Right cardiac atrium (tissue), 5 donors: Measurements from ENCODE around the gene CDK5. TPM values are rescaled to one million over a fixed set of nuclear protein-coding genes. Genes with fewer than 3 reads are reported as not detected.
"Not testable (repeated sequence)": the region's sequence is repeated elsewhere in the genome, so short reads cannot be mapped to it uniquely, and the experiment has no call there.

ENCODE experiments used
- ATAC-seq, 2 donors: fragments of 200-7000 bp; cut with Tn5 transposase; one replicate each; pipeline versions ENCODE4 v1.8.0 to v1.9.1; 2020; ENCODE audit warnings: moderate library complexity in 2 of 2, mild to moderate bottlenecking in 1 of 2
- DNase-seq, 3 donors: peaks; one replicate each; pipeline ENCODE4 v3.0.0-alpha.2; 2020
- H3K27ac ChIP-seq: one replicate; pipeline ENCODE4 v1.5.1; 2013; ENCODE audit warnings: mild to moderate bottlenecking, low read length, control low read depth, moderate library complexity
- H3K27me3 ChIP-seq: one replicate; pipeline ENCODE4 v1.6.1; 2013; ENCODE audit not compliant: control insufficient read depth, insufficient read depth
- H3K4me1 ChIP-seq: one replicate; pipeline ENCODE4 v1.6.1; 2013; ENCODE audit warnings: low read length; ENCODE audit not compliant: control insufficient read depth, insufficient read depth
- H3K4me3 ChIP-seq: one replicate; pipeline ENCODE4 v1.5.1; 2013; ENCODE audit warnings: low read length, control low read depth
- H3K9me3 ChIP-seq: one replicate; pipeline ENCODE4 v1.6.1; 2013; ENCODE audit warnings: low read length; ENCODE audit not compliant: control insufficient read depth
- WGBS: extraction: QIAGEN DNeasy Blood & Tissue Kit; methylation state at CpG from one replicate; pipeline ENCODE4 v1.1.7; 2013; 5-methylcytosine and 5-hydroxymethylcytosine counted together
- intact Hi-C, 4 donors: fragments of 100-400 bp; cut with DNase I; formaldehyde crosslinking; loops; one replicate each; pipeline versions ENCODE4 v1.11.0 to v1.14.0; 2022 to 2023
- polyA plus RNA-seq: library from polyadenylated mRNA; stranded (reverse); fragments of 200-250 nt; gene quantifications from one replicate; pipeline ENCODE4 v1.2.3, GENCODE V29; 2013
- total RNA-seq, 4 donors: library from RNA; stranded (reverse); fragmentation: NEBNext Ultra II Directional; extraction: Animal tissue kit (Norgen Biotek cat#: 25700); gene quantifications; one replicate each; pipeline ENCODE4 v1.2.1, GENCODE V29; 2021
- donor health status: healthy with polysubstance abuse.
- donor health status: DM: no; HTN: yes; CAD: no.
- donor health status: DM: no; HTN: no; CAD: no.
- donor health status: DM: no; HTN: yes; CAD: no; lungs with severe emphysema.
- donor health status: DM: yes; HTN: yes; CAD: no.

CDK5 gene
- total and polyA plus RNA-seq, 5 donors = 6.2 to 11.2 (median 6.8) TPM

DNA sequence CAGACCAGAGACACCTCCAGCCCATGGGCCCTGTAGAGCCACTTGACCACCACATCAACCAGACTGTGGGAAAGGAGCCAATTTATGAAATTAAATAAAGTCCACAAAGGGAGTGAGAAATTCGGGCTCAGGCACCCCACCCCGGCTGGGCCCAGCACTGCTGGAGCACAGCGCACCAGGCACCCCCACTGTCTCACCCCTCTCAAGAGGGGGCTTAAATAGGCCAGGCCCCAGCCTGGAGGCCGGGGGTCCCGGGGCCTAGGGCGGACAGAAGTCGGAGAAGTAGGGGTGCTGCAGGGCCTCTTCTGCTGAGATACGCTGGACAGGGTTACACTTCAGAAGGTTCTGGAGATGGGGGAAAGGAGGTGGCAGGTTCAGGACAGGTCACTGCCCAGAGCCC lies 3.9 kb downstream of the CDK5 start:
- peaks cover 4% of the 10 kb centered on the region for H3K4me1 ChIP-seq
- intact Hi-C loops = no loop called here
- H3K27me3 ChIP-seq = no peaks in the 10 kb centered on the region
- 86% methylated on average over 8 of the region's 8 CpGs for WGBS
- no peak for DNase-seq
- H3K4me3 ChIP-seq = no peak overlapping the region
- H3K27ac ChIP-seq = no peak overlapping the region
- H3K9me3 ChIP-seq = no peaks in the 10 kb centered on the region
- ATAC-seq = no peak

DNA sequence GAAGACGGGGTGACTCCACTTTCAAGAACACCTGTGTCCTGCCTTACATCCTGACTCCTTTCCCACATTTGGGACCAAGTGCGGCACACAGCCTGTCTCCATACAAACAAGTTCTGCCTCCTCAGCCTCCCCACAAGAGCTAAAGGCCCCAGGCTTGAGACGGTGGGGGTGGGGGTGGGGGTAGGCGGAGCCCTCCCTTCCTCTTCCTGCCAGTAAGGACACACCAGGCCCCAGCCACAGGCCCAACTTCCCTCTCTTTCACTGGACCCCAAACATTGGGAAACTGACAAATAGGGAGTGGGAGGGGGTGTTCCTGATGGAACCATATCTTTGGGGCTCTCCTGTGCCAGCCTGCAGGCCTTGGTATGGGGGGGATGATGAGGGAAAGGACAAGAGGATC lies 4.6 kb downstream of the CDK5 start:
- Histone ChIP-seq H3K4me3 (no peak overlapping the region), H3K27me3 (no peaks in the 10 kb centered on the region), H3K9me3 (no peaks in the 10 kb centered on the region), H3K27ac (no peak overlapping the region), H3K4me1 (peaks cover 4% of the 10 kb centered on the region)
- intact Hi-C loops = no loop called here
- DNase-seq (no peak), ATAC-seq (no peak)
- 67% methylated on average over 4 of the region's 4 CpGs for WGBS

DNA sequence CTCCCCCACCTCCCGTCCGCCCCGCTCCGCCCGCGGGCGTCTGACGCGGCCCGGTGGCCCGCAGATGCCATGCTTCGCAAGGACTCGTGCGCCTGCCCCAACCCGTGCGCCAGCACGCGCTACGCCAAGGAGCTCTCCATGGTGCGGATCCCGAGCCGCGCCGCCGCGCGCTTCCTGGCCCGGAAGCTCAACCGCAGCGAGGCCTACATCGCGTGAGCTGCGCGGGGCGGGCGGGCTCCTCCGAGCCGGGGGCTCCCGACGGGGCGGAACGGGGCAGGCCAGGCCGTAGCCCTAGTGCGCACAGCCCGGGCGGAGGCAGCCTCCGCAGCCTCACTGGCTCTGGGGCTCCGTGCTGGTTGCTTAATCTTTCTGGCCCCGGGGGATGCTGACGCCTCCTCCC lies 6.6 kb downstream of the CDK5 start:
- intact Hi-C loops = no loop called here
- Histone ChIP-seq H3K4me3 (no peak overlapping the region), H3K9me3 (no peaks in the 10 kb centered on the region), H3K27ac (no peak overlapping the region), H3K4me1 (no peaks in the 10 kb centered on the region), H3K27me3 (no peaks in the 10 kb centered on the region)
- ATAC-seq (peak; percentile 56), DNase-seq (peak; percentile 63 to 88 (median 84))
- WGBS = 1% methylated on average over 50 of the region's 50 CpGs

DNA sequence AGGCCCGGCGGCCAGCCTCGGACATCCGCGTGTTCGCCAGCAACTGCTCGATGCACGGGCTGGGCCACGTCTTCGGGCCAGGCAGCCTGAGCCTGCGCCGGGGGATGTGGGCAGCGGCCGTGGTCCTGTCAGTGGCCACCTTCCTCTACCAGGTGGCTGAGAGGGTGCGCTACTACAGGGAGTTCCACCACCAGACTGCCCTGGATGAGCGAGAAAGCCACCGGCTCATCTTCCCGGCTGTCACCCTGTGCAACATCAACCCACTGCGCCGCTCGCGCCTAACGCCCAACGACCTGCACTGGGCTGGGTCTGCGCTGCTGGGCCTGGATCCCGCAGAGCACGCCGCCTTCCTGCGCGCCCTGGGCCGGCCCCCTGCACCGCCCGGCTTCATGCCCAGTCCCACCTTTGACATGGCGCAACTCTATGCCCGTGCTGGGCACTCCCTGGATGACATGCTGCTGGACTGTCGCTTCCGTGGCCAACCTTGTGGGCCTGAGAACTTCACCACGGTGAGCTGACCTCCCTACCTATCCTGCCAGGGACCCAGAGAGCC lies 8.7 kb downstream of the CDK5 start:
- H3K4me1 ChIP-seq = no peaks in the 10 kb centered on the region
- H3K9me3 ChIP-seq = no peaks in the 10 kb centered on the region
- intact Hi-C loops = no loop called here
- ATAC-seq (no peak), DNase-seq (no peak)
- no peaks in the 10 kb centered on the region for H3K27me3 ChIP-seq
- no peak overlapping the region for H3K27ac ChIP-seq
- WGBS = 90% methylated on average over 38 of the region's 38 CpGs
- no peak overlapping the region for H3K4me3 ChIP-seq

DNA sequence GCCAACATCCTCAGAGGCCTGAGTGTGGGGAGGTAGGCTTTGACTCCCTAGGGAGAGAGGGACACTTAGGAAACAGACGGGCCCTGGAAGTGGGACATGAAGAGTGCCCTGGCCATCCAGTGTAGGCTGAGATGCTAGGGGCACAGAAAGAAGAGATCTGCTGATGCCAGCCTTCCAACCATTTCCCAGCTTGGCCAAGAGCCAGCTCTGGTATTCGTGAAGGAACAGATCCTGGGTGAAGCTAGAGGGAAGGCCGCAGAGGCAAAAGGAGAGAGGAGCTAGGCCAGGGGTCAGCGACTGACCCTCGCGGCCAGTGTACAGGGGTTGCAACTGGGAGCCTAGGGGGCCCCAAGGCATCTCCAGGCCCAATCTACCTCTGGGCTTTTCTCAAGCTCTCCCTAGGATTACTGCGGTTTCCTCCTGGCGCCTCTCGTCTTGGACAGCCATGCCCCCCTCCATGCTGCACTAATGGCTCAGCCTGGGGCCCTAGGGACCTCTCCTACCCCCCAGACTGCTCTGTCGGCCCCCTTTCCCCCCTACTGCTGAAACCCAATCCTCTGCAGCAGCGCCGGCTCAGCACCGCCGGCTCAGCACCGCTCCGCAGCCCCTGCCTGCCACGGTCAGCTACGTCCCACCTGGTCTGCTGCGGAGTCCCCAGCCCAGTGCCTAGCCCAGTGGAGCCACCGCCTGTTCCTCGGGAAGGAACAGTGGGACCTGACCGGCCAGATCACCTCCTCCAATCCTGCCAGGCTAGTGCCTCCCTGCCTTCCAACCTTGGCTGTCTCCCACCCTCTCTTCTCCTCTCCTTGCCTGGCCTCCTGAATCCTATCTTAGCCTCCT lies 9.5 kb downstream of the CDK5 start, which contains the start of gene ASIC3:
ASIC3 (plus strand) TSS at position 556 of the 840 bp plus-strand sequence. CDS start 355 bp downstream, outside the sequence.
- Histone ChIP-seq H3K27ac (no peak within 1 kb of the TSS), H3K27me3 (no peaks in the 10 kb centered on the region), H3K4me1 (no peaks in the 10 kb centered on the region), H3K9me3 (no peaks in the 10 kb centered on the region), H3K4me3 (no peak within 1 kb of the TSS)
- ATAC-seq (no peak), DNase-seq (no peak)
- 78% methylated on average over 22 of the region's 22 CpGs for WGBS
- intact Hi-C loops = no loop called here

DNA sequence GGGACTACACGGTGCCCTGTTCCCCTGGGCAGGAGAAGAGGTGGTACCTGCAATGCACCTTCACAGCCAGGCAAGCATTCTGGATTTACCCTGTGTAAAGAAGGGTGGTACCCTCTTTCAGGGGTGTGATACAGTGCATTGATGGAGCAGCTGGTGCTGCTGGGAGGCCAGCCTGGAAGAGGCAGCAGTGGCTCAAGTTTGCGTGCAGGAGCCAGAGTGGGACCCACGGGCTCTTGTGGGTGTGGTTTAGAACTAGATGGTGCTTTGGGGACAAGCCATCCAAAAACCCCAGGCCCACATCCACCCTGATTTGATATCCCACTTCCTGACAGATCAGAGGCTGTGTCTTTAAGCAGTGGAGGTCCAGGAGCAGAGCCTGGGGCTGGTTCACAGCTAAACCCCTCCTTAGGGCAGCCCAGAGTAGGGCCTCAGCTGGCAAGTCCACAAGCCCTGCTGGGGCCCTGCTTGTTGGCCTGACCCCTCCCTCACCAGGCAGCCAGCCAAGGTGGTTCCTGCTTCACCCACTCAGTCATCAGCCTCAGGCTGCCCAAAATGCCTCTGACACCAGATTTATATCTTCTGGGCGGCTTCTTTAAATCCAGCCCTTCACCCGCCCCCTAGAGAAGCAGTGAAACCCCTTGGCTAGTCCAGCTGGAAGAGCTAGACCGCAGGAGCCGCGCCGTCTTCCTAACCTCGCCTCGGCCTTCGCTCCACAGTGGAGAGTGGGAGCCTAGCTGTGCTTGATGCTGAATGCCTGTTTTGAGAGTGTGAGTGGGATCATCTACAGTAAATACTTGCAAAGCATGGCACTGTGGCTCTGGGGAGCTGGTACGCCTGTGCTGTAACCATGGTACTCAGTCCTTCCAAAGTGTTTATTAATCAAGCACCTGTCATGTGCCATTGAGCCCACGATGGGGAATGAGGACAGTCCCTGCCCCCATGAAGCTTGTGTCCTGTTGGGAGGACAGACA lies 10.8 kb downstream of the CDK5 start:
- intact Hi-C loops = no loop called here
- Histone ChIP-seq H3K27me3 (no peaks in the 10 kb centered on the region), H3K9me3 (no peaks in the 10 kb centered on the region), H3K27ac (no peak overlapping the region), H3K4me1 (no peaks in the 10 kb centered on the region), H3K4me3 (no peak overlapping the region)
- WGBS = 46% methylated on average over 14 of the region's 14 CpGs
- ATAC-seq (no peak), DNase-seq (peak in 2 of 3 donors; percentile 59 to 78)

DNA sequence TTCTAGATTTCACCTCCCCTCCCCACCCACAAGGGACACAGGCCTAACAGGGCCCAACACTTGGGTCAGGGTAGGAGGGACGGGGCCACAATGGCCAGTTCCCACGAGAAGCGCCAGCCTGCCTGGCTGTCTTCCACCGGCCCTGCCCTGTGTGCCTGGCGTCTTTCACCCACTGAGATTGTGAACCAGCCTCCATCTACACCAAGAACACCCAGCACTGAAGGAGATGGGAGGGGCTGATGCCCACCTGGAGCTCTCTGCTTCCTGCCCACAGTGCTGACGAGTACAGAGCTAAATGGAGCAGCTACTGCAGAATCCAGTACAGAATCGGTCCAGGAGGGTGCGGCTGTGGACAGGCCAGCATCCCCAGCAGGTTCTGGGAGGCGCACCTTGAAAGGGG lies 11.7 kb downstream of the CDK5 start:
- WGBS = 90% methylated on average over 9 of the region's 9 CpGs
- Histone ChIP-seq H3K4me3 (no peak overlapping the region), H3K9me3 (no peaks in the 10 kb centered on the region), H3K27ac (no peak overlapping the region), H3K4me1 (no peaks in the 10 kb centered on the region), H3K27me3 (no peaks in the 10 kb centered on the region)
- ATAC-seq (no peak), DNase-seq (no peak)
- intact Hi-C loops = no loop called here

DNA sequence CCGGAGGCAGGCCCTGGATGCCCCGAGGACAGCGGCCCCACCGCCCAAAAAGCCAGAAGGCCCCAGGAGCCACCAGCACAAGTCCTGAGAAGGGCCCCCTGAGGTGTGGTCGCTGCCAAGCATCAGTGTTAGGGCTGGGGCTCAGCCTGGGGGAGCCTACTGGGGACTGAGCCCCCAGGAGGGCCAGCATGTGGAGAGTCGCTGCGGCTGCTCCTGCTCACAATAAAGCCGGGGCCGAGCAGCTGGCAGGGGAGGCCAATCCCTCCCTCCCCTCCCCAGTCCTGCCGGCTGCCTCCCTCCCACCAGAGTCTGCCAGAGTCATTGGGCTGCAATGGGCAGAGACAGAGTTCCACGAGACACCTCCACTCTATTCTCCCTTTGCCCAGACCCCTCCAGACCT lies 12.4 kb downstream of the CDK5 start:
- H3K27ac ChIP-seq = no peak overlapping the region
- no peaks in the 10 kb centered on the region for H3K27me3 ChIP-seq
- no peak for ATAC-seq
- intact Hi-C loops = no loop called here
- no peaks in the 10 kb centered on the region for H3K9me3 ChIP-seq
- 82% methylated on average over 11 of the region's 11 CpGs for WGBS
- H3K4me3 ChIP-seq = no peak overlapping the region
- no peak for DNase-seq
- H3K4me1 ChIP-seq = no peaks in the 10 kb centered on the region

DNA sequence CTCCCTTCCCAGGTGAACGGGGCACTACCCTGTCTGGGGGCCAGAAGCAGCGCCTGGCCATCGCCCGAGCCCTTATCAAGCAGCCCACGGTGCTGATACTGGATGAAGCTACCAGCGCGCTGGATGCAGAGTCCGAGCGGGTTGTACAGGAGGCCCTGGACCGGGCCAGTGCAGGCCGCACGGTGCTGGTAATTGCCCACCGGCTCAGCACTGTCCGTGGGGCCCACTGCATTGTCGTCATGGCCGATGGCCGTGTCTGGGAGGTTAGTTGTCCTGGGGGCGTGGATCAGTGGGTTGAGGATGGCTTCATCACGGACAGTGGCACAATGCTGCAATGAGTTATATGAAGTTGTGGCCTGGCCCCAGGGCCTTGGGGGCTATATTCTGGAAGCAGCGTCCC lies 13.7 kb downstream of the CDK5 start:
- intact Hi-C loops = no loop called here
- no peak overlapping the region for H3K4me3 ChIP-seq
- H3K9me3 ChIP-seq = no peaks in the 10 kb centered on the region
- DNase-seq = no peak
- H3K27me3 ChIP-seq = no peaks in the 10 kb centered on the region
- WGBS = 93% methylated on average over 20 of the region's 20 CpGs
- no peaks in the 10 kb centered on the region for H3K4me1 ChIP-seq
- ATAC-seq = no peak
- no peak overlapping the region for H3K27ac ChIP-seq

DNA sequence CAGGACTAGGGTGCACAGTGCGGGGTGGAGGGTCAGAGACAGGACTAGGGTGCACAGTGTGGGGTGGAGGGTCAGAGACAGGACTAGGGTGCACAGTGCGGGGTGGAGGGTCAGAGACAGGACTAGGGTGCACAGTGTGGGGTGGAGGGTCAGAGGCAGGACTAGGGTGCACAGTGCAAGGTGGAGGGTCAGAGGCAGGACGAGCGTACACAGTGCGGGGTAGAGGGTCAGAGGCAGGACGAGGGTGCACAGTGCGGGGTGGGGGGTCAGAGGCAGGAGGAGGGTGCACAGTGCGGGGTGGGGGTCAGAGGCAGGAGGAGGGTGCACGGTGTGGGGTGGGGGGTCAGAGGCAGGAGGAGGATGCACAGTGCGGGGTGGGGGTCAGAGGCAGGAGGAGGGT lies 14.2 kb downstream of the CDK5 start:
- H3K9me3 ChIP-seq, DNase-seq, H3K27ac ChIP-seq, ATAC-seq, intact Hi-C loops, H3K4me3 ChIP-seq, H3K4me1 ChIP-seq, H3K27me3 ChIP-seq: not testable (repeated sequence)
- WGBS = 87% methylated on average over 10 of the region's 10 CpGs
